Neural progenitor cell (in vitro differentiated cells): Measurements from ENCODE around the gene ZNHIT6. TPM values are rescaled to one million over a fixed set of nuclear protein-coding genes. Genes with fewer than 3 reads are reported as not detected.

Experiments used
- DNase-seq: peaks from one replicate; pipeline ENCODE4 v3.0.0-alpha.2; 2016; ENCODE audit warnings: low spot score
- H2AFZ ChIP-seq: fragments of 200-600 bp; sonication (generic); replicated peaks from 2 replicates; pipeline ENCODE4 v1.6.1; 2016; ENCODE audit warnings: antibody characterized with exemption
- H3F3A ChIP-seq: fragments of 200-600 bp; sonication (generic); 2 replicates; pipeline ENCODE4 v1.6.1; 2016; ENCODE audit warnings: antibody characterized with exemption, low read depth
- H3K27ac ChIP-seq: fragments of 200-600 bp; sonication (generic); 2 replicates; pipeline ENCODE4 v1.5.1; 2016; ENCODE audit warnings: mild to moderate bottlenecking
- H3K27me3 ChIP-seq: fragments of 200-600 bp; sonication (generic); 2 replicates; pipeline ENCODE4 v1.6.1; 2016; ENCODE audit warnings: mild to moderate bottlenecking, moderate library complexity
- H3K36me3 ChIP-seq: fragments of 200-600 bp; sonication (generic); 2 replicates; pipeline ENCODE4 v1.5.1; 2016
- H3K4me1 ChIP-seq: fragments of 200-600 bp; sonication (generic); 2 replicates; pipeline ENCODE4 v1.6.1; 2016; ENCODE audit warnings: mixed run types
- H3K4me2 ChIP-seq: fragments of 200-600 bp; sonication (generic); 2 replicates; pipeline ENCODE4 v1.6.1; 2016
- H3K4me3 ChIP-seq: fragments of 200-600 bp; sonication (generic); 2 replicates; pipeline ENCODE4 v1.5.1; 2016
- H3K79me2 ChIP-seq: fragments of 200-600 bp; sonication (generic); 2 replicates; pipeline ENCODE4 v1.6.1; 2016; ENCODE audit warnings: low read depth
- H3K9ac ChIP-seq: fragments of 200-600 bp; sonication (generic); 2 replicates; pipeline ENCODE4 v1.6.1; 2016
- H3K9me3 ChIP-seq: fragments of 200-600 bp; sonication (generic); 2 replicates; pipeline ENCODE4 v1.5.1; 2016; ENCODE audit warnings: low read depth
- H4K20me1 ChIP-seq: fragments of 200-600 bp; sonication (generic); 2 replicates; pipeline ENCODE4 v1.6.1; 2016; ENCODE audit warnings: low read depth
- H3K27ac Mint-ChIP-seq: 3 replicates; pipeline ENCODE4 v1.8.0; 2021; ENCODE audit warnings: mixed read lengths
- H3K27me3 Mint-ChIP-seq: 2 replicates; pipeline ENCODE4 v1.8.0; 2022; ENCODE audit warnings: low read depth, mild to moderate bottlenecking, inconsistent platforms, moderate library complexity, mixed read lengths; ENCODE audit not compliant: insufficient read depth
- H3K36me3 Mint-ChIP-seq: 3 replicates; pipeline ENCODE4 v1.8.0; 2021; ENCODE audit warnings: mixed read lengths
- H3K4me1 Mint-ChIP-seq: 3 replicates; pipeline ENCODE4 v1.8.0; 2021; ENCODE audit warnings: mixed read lengths
- H3K4me3 Mint-ChIP-seq: 3 replicates; pipeline ENCODE4 v1.8.0; 2021; ENCODE audit warnings: mild to moderate bottlenecking, moderate library complexity, mixed read lengths
- H3K9me3 Mint-ChIP-seq: 3 replicates; pipeline ENCODE4 v1.8.0; 2020; ENCODE audit warnings: mixed read lengths
- CTCF ChIP-seq: fragments of 200-600 bp; sonication (generic); IDR thresholded peaks from 2 replicates; pipeline ENCODE4 v1.5.1; 2017; ENCODE audit warnings: antibody characterized with exemption, mild to moderate bottlenecking
- EZH2 ChIP-seq: fragments of 200-600 bp; sonication (generic); IDR thresholded peaks from 2 replicates; pipeline ENCODE4 v1.6.1; 2017; ENCODE audit warnings: antibody characterized with exemption, mild to moderate bottlenecking, moderate library complexity
- EZH2phosphoT487 ChIP-seq: fragments of 200-600 bp; sonication (generic); IDR thresholded peaks from 2 replicates; pipeline ENCODE4 v1.6.1; 2017; ENCODE audit warnings: antibody characterized with exemption
- total RNA-seq: library from RNA; depleted of rRNA; stranded (reverse); fragments of >200 nt; gene quantifications from 2 replicates; pipeline ENCODE4 v1.2.3, GENCODE V29; 2015; ENCODE audit warnings: low replicate concordance

Gene ZNHIT6
- total RNA-seq, 1 donor from 2014 or later, result 22.0 TPM

GRCh38 chr1:85678193-85678592 lies 30.0 kb downstream of the ZNHIT6 start:
- no peak for DNase-seq
- Histone ChIP-seq H3F3A (no peaks in the 10 kb centered on the region), H3K27ac (no peak overlapping the region), H3K4me3 (no peak overlapping the region), H2AFZ (no peak overlapping the region), H3K79me2 (peaks cover 10% of the 10 kb centered on the region), H3K9ac (no peak overlapping the region), H3K36me3 (peaks cover 12% of the 10 kb centered on the region), H4K20me1 (no peaks in the 10 kb centered on the region), H3K4me1 (no peaks in the 10 kb centered on the region), H3K4me2 (no peak overlapping the region), H3K9me3 (no peaks in the 10 kb centered on the region), H3K27me3 (no peaks in the 10 kb centered on the region)
- no peaks in the 10 kb centered on the region for H3K9me3 Mint-ChIP-seq
- H3K4me1 Mint-ChIP-seq, result peaks cover 7% of the 10 kb centered on the region
- no peaks in the 10 kb centered on the region for H3K27me3 Mint-ChIP-seq
- TF ChIP-seq EZH2phosphoT487 (no peak), CTCF (no peak), EZH2 (no peak)
- H3K4me3 Mint-ChIP-seq, result no peak overlapping the region
- peaks cover 7% of the 10 kb centered on the region for H3K36me3 Mint-ChIP-seq
- no peak overlapping the region for H3K27ac Mint-ChIP-seq

- no peaks in the 10 kb centered on the region for H3F3A ChIP-seq
- H3K27ac ChIP-seq, result no peak overlapping the region
- Mint-ChIP-seq H3K27me3 (no peaks in the 10 kb centered on the region), H3K27ac (no peak overlapping the region), H3K4me3 (no peak overlapping the region), H3K9me3 (no peaks in the 10 kb centered on the region), H3K36me3 (peaks cover 7% of the 10 kb centered on the region), H3K4me1 (peaks cover 7% of the 10 kb centered on the region)
- H3K9ac ChIP-seq, result no peak overlapping the region
- no peak overlapping the region for H3K4me2 ChIP-seq
- H3K79me2 ChIP-seq, result peaks cover 7% of the 10 kb centered on the region
- DNase-seq, result no peak
- H3K27me3 ChIP-seq, result no peaks in the 10 kb centered on the region
- H4K20me1 ChIP-seq, result no peaks in the 10 kb centered on the region
- peaks cover 12% of the 10 kb centered on the region for H3K36me3 ChIP-seq
- no peaks in the 10 kb centered on the region for H3K9me3 ChIP-seq
- H2AFZ ChIP-seq, result no peak overlapping the region
- no peak overlapping the region for H3K4me3 ChIP-seq
- H3K4me1 ChIP-seq, result no peaks in the 10 kb centered on the region
- TF ChIP-seq EZH2 (no peak), CTCF (no peak), EZH2phosphoT487 (no peak)
Measured at GRCh38 chr1:85677656-85678055, 30.6 kb downstream of the ZNHIT6 start.

- no peaks in the 10 kb centered on the region for H3F3A ChIP-seq
- Mint-ChIP-seq H3K4me3 (no peak overlapping the region), H3K27me3 (no peaks in the 10 kb centered on the region), H3K27ac (no peak overlapping the region), H3K9me3 (no peaks in the 10 kb centered on the region), H3K36me3 (peaks cover 4% of the 10 kb centered on the region), H3K4me1 (no peaks in the 10 kb centered on the region)
- H4K20me1 ChIP-seq, result no peaks in the 10 kb centered on the region
- TF ChIP-seq EZH2 (no peak), EZH2phosphoT487 (no peak), CTCF (no peak)
- no peaks in the 10 kb centered on the region for H3K79me2 ChIP-seq
- H3K4me2 ChIP-seq, result no peak overlapping the region
- H3K9me3 ChIP-seq, result no peaks in the 10 kb centered on the region
- H2AFZ ChIP-seq, result no peak overlapping the region
- DNase-seq, result no peak
- no peak overlapping the region for H3K27ac ChIP-seq
- no peak overlapping the region for H3K4me3 ChIP-seq
- no peak overlapping the region for H3K9ac ChIP-seq
- no peaks in the 10 kb centered on the region for H3K4me1 ChIP-seq
- no peaks in the 10 kb centered on the region for H3K27me3 ChIP-seq
- H3K36me3 ChIP-seq, result no peaks in the 10 kb centered on the region
Measured at GRCh38 chr1:85672031-85672660, 36.1 kb downstream of the ZNHIT6 start.
